Stimulated activated CD4-positive, alpha-beta T cell treated with anti-CD3 and anti-CD28 coated beads, TNF-alpha, amount 100 ng/mL, for 48 hours (primary cell): ENCODE measurements around the gene CD8B2.
A peak's percentile ranks its signal among the peaks of the same experiment; 100 is the strongest.
"Not testable (repeated sequence)": the region's sequence is repeated elsewhere in the genome, so short reads cannot be mapped to it uniquely, and the experiment has no call there.

ENCODE experiments used
- DNase-seq, 3 donors: peaks; one replicate each; pipeline ENCODE4 v3.0.0-alpha.2; 2020; ENCODE audit warnings: low read depth in 3 of 3

Gene CD8B2

DNA sequence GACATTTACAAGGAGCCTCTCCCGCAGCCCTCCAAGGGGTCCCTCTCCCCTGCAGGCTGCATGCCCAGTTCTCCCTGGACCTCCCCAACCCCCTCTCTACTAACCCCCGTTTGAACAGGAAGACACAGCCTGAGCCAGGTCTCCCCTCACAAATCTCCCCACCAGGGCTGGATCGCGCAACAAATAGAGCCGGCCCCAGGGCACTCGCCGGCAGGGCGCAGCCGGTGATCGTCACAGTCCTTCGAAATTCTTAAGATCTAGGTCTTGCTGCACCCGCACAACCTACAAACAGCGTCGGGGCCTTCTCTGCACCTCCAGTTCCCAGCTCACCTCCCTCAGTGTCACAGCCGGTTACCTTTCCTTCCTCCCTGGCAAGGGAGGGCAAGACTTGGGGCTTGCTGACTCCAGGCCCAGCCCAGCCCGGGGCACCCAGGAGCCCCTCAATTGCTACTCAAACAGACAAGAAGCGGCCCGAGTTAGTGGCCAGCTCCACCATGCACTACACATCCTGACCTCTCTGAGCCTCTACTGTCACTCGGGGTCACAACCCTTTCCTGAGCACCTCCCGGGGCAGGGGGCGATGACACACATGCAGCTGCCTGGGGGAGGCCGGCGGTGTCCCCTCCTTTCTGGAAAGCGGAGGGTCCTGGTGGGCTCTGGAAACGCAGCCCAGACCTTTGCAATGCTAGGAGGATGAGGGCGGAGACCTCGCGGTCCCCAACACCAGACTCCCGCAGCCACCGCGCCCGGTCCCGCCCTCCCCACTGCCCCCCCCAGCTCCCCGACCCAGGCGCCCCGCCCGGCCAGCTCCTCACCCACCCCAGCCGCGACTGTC lies at the start of gene CD8B2:
CD8B2 (plus strand) TSS at position 814 of the 835 bp plus-strand sequence. CDS start 63 bp downstream, outside the sequence.
- not testable (repeated sequence) for DNase-seq

DNA sequence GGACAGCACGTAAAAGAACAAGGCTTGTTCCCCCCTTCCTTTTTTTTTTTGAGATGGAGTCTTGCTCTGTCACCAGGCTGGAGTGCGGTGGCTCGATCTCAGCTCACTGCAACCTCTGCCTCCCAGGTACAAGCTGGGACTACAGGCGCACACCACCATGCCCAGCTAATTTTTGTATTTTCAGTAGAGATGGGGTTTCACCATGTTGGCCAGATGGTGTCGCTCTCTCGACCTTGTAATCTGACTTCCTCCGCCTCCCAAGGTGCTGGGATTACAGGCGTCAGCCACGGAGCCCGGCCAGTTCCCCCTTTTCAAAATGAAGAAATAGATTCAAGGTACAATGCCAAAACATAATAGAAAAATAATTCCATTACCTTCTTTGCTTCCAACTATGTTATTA lies 25.3 kb upstream of the CD8B2 start:
- peak in 1 of 3 donors; percentile 1 for DNase-seq

DNA sequence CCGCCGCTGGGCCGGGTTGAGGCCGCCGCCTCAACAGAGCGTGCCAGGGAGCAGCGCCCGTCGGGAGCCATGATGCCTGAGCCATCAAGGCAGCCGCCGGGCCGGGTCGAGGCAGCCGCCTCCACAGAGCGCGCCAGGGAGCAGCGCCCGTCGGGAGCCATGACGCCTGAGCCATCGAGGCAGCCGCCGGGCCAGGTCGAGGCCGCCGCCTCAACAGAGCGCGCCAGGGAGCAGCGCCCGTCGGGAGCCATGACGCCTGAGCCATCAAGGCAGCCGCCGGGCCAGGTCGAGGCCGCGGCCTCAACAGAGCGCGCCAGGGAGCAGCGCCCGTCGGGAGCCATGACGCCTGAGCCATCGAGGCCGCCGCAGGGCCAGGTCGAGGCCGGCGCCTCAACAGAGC lies 19.6 kb upstream of the CD8B2 start:
- DNase-seq, result not testable (repeated sequence)

DNA sequence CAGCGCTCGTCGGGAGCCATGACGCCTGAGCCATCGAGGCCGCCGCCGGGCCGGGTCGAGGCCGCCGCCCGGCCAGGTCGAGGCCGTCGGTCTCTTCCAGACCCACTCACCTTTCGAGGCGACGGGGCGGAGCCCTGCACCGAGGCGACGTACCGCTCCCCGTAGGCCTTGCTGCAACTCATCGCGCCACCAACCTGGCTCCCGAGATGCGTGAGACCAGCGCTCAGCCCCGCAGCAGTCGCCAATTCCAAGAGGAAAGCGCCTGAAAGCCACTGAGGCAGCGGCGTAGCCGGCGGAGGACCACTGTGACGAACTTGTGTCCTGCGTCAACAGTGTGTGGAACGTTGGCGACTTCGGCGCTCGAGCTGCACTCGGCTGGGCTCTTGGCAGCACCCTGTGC lies 19.1 kb upstream of the CD8B2 start, which contains the start of gene RGPD3:
RGPD3 (minus strand) TSS at position 307 of the 400 bp plus-strand sequence; CDS start at position 182, 125 bp downstream.
- not testable (repeated sequence) for DNase-seq

DNA sequence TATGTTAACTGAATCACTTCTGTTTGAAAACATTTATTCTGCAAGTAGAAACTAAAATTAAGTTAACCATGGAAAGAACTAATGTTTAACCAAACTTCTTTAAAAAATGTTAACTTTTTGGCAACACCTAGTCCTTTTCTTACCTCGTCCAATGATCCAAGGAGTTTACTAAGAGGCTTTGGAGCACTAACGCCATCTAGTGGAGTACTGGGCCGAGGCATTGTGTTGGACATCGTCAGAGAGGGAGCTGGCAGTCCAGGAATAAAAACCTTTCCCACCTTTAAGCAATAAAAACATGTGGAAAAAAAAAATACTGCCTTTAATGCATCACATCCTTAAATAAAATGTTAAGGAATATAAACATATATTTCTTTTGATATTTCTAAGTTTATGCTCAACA lies 16.5 kb upstream of the CD8B2 start:
- peak in 2 of 3 donors; percentile 18 to 48 for DNase-seq

DNA sequence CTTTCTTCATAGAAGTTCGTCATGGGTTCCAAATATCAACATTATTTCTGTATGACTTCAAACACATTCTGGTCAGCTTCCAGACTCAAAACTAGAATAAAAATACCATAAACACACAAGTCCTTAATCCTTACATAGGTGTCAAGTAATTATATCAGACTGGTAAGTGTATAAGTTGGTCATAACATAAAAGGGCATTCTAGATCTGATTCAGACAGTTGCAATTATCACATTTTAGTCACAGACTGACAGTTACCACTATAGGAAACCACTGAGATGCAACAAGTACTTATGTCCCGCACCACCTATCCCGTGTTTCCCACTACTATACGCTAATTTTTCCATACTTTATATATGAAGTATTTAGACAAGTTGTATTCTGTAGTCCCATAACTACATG lies 9.5 kb upstream of the CD8B2 start:
- not testable (repeated sequence) for DNase-seq

DNA sequence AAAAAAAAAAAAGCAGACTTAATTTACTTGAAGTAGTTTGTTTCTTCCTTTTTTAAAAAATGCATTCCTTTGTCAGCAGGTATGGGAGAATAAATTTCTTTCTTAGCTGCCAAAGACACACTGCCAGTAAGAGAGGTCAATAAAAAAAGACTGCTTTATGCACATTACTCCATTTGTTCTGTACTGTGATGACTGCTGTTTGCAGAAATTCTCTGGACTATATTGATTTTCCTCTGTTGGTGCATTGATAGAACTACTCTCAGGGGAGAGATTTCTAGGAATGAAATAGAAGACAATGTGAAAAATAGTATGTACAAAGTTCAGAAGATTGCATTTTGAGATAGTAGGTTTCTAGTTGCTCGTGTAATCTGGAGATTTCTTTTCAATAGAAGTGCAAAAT lies 7.6 kb upstream of the CD8B2 start:
- not testable (repeated sequence) for DNase-seq

DNA sequence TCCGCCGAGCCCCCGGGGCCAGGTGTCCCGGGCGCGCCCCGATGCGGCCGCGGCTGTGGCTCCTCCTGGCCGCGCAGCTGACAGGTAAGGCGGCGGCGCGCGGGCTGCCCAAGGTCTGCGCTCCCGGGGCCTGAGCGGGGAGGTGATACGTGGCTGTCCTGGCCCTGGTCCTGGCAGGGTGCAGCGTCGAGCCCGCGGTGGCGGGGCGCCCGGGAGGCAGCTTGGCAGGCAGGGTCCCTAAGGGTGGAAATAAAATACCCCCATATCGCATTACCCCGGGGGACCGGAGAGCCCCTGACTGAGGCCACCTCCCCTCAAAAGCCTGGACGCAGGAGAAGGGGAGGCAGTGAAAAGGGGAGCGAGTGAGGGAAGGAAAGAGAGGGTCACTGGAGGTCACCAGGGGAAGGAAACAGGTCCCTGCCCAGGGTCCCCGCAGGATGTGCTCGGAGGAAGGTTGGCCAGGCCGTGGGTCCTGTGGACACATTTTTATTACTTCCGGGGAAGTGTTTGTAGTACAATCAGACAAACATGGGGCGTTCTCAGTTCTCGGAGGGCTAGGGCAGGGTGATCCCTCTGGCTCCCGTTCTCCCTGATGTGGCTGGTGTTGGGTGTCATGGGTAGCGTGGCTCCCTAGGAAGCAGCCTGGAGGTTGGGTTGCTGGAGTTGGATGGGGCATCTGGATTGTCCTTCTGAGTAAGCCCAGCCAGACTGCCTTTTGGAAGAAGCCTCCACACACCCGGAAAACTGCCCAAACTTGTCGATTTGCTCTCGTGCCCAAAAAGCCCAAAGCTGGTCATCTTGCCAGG lies 425 bp downstream of the CD8B2 start:
- DNase-seq, result not testable (repeated sequence)

DNA sequence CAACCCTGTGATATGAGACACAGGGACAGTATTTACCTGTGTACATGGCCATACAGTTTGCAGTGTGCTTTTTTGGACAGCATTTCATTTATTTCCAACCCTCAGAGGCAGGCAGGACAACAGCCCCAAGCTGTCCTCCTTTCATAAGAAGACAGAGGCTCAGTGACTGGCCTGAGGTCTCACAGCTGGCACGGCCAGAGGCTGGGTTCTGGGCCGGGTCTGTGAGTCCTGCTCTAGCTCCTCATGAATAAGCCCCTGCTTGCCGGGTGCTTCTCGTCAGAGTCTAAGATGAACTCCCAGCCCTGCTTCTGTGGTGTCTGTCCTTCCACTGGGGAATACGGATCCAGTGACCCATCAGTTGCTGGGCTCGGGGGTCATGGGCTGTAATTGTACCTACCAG lies 2.5 kb downstream of the CD8B2 start:
- DNase-seq, result not testable (repeated sequence)

DNA sequence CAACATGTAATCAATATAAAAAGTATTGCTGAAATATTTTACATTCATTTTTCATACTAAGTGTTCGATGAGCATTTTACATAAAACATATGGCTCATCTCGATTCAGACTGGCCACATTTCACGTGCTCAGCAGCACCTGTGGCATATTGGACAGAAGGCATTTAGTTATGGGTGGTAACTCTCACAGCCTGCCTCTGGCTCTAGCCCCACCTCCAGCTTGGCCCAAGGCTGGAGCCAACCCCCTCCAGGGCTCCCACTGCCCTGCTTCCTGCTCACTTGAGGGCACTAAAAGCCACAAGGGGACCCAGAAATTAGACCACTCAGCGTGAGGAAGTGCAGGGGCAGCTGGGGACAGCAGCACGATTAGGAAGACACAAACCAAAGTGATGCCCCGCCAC lies 5.2 kb downstream of the CD8B2 start:
- DNase-seq, result not testable (repeated sequence)

DNA sequence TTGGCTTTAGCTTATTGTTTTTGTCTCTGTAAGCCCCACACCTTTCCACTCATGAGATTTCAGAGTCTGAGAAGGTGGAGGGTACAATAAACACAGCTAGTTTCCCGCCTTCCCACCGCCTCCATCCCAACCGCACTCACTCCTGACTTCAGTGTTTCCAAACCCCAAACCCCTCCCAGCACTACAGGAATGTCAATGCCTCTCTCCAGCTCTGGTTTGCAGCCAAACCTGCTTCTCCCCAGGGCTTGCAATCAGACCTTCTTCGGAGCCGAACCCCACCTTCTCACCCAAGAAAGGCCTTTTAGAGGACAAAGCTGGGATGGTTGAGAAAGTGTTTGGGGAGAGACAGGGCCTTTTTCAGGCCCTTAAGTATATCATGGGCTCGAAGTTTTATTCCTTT lies 5.7 kb downstream of the CD8B2 start:
- not testable (repeated sequence) for DNase-seq

DNA sequence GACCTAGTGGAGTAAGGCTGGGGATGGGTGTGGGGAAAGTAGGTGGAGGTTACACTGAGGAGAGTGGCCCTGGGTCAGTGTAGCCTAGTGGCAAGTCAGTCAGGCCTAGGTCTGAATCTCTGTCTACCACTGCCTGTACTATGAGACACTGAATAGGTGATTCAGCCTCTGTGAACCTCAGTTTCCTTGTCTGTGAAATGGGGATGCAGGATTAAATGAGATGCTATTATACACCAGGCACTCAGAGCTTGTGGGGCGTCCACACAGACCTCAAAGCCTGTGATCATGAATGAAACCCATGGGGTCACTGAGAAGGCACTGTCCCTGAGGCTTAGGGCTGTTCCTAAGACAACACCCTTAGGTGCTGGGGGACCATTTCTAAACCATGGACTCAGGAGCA lies 11.4 kb downstream of the CD8B2 start:
- not testable (repeated sequence) for DNase-seq

DNA sequence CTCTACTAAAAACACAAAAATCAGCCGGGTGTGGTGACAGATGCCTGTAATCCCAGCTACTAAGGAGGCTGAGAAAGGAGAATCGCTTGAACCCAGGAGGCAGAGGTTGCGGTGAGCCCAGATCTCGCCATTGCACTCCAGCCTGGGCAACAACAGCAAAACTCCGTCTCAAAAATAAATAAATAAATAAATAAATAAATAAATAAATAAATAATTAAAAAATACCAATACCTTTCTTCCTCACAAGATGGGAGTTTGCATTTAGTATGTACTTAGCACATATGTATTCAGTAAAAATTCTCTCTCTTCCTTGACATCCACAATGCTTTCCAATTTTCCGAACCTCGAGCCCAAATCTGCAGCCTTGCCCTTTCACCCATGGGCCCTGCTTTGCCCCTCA lies 13.2 kb downstream of the CD8B2 start:
- not testable (repeated sequence) for DNase-seq

DNA sequence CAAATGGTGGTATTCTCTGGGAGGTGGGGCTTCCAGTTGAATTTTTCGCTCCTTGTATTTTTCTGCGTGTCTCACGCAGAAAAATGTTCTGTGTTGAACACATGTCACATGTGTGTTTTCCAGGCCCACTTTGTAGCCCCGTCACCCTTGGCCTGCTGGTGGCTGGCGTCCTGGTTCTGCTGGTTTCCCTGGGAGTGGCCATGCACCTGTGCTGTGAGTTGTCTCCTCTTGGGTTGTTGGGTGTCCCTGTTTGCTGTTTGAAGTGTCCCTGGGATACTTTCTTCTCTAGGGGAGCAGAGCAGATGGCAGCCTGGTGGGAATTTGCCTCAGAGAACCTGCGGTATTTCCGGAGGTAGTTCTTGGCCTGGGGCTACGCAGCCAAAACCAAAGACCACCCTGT lies 15.2 kb downstream of the CD8B2 start:
- not testable (repeated sequence) for DNase-seq

DNA sequence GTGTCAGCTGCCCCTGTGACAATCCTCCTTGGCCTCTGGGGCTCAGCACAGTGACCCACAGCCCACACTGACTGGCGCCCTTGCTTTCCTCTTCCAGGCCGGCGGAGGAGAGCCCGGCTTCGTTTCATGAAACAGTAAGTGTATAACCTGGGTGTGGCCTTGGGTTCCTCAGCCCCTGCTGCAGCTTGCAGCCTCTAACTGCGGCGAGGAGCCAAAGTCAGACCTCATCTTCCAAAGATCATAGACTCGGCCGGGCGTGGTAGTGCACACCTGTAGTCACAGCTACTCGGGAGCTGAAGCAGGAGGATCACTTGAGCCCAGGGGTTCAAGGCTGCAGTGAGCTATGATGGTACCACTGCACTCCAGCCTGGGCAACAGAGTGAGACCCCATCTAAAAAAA lies 17.0 kb downstream of the CD8B2 start:
- DNase-seq, result not testable (repeated sequence)

DNA sequence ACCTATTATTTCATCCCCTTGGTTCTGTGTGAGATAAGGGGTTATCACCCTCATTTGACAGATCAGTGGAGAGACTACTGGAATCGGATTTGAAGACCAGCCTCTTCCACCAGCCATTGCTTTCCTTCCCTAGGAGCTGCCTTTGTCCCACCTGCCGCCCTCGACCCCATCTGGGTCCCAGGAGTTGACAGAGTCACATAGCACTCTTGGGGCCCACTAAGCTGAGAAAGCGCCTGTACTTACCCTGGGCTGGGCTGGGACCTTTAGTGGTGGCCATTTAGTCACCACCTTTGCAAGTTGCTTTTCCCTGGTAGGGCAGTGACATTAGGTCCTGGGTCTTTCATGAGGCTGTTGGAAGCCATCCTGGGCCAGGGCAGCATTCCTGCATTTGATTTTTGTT lies 17.6 kb downstream of the CD8B2 start:
- not testable (repeated sequence) for DNase-seq

DNA sequence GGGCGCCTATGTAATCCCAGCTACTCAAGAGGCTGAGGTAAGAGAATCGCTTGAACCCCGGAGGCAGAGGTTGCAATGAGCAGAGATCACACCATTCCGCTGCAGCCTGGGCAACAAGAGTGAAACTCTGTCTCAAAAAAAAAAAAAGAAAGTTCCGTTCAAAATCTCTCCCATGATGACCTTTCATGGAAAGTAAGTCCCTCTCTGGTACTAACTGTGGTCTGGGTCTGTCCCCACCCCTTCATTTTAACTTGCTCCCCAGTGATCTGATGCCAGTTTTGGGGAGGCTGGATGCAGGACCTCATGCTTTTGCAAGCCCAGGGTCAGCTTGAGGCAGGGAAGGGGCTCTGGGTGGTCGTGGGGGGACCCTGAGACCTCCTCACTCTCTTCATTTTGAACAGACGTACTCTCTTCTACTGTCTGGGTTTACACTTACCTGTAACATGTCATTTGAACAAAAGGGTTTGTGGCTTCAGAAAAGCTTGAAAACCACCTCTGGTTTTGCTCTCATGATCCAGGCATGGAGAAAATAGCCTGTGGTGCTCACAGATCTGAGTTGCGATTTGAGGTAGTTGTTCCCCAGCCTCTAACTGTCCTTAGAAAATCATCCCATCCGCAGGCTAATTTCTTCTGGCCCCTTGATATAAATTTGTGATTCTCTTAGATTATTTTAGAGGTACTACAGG lies 19.0 kb downstream of the CD8B2 start:
- not testable (repeated sequence) for DNase-seq

DNA sequence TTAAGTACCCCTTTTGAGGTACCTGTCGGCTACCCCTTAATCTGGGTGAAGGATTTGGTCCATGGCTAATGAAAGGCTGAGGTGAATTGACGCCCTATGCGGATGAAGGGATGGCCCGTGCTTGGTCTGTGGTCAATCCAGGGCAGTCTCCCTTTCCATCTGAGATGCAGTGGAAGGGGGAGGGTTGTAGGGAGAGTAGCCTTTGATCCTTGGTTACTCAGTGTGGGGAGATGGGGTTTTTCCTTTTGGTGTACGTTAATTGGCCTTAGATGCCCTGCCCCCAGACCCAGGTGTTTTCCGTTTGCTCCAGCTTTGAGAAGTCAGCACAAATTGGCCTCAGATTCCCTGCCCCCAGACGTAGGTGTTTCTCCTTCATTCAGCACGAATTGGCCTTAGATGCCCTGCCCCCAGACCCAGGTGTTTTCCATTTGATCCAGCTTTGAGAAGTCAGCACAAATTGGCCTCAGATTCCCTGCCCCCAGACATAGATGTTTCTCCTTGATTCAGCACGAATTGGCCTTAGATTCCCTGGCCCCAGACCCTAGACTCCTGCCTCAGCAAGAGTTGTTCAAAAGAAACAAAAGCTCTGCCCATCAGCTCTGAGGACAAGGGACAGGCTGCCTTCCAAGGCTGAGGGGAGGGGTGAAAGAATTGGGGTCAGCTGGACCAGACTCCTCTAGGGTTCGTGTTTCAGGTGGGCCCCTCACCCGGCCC lies 21.7 kb downstream of the CD8B2 start:
- not testable (repeated sequence) for DNase-seq

DNA sequence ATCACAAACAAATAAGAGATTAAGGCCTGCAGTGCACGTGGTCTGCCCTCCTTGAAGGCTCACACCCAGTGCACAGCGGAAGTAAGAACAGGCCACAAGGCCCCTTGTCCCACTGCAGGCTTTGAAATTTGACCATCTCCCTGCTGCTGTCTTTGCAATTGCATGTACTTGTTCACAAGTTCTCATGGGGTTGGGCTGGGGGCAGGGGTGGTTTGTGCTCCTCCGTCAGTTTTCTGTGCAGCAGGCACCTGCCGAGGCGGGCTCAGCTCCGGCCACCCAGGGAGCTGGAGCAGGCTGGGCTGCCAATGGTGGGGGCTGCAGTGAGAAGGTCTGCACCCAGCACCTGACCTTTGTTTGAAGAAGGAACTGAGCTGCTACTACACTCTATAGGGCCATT lies 22.2 kb downstream of the CD8B2 start:
- DNase-seq, result not testable (repeated sequence)

DNA sequence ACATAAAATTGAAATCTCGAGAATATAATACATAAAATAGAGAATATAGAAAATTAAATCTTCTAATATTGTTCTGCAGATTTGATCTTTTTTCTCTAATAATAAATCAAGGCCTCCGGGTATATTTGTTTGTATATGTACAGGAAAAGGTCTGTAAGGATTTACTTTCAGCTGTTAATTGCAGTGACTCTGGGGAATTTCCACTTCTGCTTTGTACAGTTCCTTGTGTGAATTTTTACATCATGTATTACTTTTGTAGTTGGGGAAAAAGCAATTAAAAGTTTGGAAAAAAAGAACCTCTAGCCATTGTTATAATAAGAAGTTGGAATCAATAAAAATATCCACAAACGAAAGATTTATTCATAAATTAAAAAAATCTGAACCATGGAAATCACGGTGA lies 23.6 kb downstream of the CD8B2 start:
- not testable (repeated sequence) for DNase-seq

DNA sequence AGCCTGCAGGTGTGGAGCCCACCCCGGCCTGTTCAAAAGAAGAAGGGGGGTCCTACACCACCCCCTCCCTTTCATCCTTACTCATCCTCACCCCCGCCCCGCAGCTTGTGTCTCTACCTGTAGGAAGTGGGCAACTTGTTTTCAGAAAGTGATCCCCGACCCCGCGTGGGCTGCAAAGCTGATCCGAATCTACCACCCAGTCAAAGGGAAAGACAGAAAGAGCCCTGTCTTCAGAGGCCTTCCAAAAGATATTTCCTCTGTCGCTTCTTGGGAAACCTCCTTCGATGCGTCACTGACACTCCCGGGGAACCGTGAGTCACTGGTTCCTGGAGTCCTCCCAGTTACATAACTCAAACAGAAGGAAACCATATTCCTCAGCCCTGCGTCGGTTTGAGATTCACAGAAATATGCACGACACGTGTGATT lies 24.3 kb downstream of the CD8B2 start:
- DNase-seq, result peak; percentile 19 to 34 (median 30)
